ENCODE measurements around the gene KCNJ10. TPM values are rescaled to one million over a fixed set of nuclear protein-coding genes. Genes with fewer than 3 reads are reported as not detected.

KCNJ10 gene
- total and polyA plus RNA-seq, 2 donors from 2014 or later = 4.9 to 57.6 TPM

DNA sequence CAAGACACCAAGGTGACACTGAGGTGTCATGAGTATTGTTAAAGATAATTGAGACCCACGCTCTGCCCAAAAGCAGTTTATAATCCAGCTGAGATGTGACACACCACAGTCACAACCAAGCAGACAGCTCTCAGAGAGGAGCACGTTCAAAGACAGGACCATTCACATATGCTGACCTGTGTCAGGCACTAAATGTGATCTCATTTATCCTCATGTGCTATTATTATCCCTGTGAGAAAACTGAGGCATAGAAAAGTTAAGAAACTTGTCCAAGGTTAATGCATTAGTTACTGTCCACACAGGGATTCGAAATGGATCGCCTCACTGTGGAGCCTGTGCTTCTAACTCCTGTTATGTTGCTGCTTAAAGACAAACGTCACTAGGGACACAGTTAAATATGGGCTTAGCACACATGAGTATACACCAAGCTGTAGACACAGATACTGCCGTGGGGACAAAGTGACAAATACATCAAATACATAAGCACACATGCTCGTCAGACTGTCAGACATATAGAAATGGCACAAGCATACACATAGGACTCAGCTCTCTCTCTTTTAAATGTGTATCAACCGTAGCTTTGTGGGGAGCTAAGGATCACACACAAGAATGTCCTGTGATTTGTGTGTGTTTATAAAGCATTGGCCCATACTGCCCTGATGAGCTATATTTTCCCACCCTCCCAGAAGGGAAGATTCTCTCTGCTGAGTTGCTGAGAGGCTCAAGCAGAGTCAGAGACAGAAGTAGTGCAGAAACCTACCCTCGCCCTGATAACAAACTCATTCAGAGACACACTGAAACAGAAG lies 32.0 kb upstream of the KCNJ10 start:
- TF ChIP-seq, protein P1, sequence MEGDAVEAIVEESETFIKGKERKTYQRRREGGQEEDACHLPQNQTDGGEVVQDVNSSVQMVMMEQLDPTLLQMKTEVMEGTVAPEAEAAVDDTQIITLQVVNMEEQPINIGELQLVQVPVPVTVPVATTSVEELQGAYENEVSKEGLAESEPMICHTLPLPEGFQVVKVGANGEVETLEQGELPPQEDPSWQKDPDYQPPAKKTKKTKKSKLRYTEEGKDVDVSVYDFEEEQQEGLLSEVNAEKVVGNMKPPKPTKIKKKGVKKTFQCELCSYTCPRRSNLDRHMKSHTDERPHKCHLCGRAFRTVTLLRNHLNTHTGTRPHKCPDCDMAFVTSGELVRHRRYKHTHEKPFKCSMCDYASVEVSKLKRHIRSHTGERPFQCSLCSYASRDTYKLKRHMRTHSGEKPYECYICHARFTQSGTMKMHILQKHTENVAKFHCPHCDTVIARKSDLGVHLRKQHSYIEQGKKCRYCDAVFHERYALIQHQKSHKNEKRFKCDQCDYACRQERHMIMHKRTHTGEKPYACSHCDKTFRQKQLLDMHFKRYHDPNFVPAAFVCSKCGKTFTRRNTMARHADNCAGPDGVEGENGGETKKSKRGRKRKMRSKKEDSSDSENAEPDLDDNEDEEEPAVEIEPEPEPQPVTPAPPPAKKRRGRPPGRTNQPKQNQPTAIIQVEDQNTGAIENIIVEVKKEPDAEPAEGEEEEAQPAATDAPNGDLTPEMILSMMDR (IDR thresholded peaks at IDR 0.05; ENCODE audit: borderline replicate concordance, extremely low read depth, insufficient read depth) = no peak
- H3K27ac ChIP-seq (ENCODE audit: low read depth in 2 of 2, low read length in 2 of 2) = no peak overlapping the region
- no peaks in the 10 kb centered on the region for H3K9me3 ChIP-seq (ENCODE audit: control insufficient read depth in 2 of 3, insufficient read depth in 1 of 3, low read length in 3 of 3)
- no peaks in the 10 kb centered on the region for H3K36me3 ChIP-seq (ENCODE audit: control insufficient read depth in 2 of 3, insufficient read depth in 3 of 3, low read length in 3 of 3)
- intact Hi-C loops (cut with DNase I) = no loop called here
- H3K4me1 ChIP-seq (ENCODE audit: control insufficient read depth in 2 of 3, insufficient read depth in 2 of 3, low read depth in 1 of 3, low read length in 3 of 3) = peaks cover 0 to 16% (median 6%) of the 10 kb centered on the region in 3 donors
- FAIRE-seq = no peak
- peak overlapping the region in 1 of 3 donors; percentile 44 for H3K9ac ChIP-seq (ENCODE audit: low read length in 3 of 3)
- peak in 3 of 5 donors; percentile 35 to 64 (median 57) for DNase-seq
- H3K4me3 ChIP-seq (ENCODE audit: low read length in 3 of 3) = no peak overlapping the region
- H3K27me3 ChIP-seq (ENCODE audit: control insufficient read depth, insufficient read depth, low read length) = no peaks in the 10 kb centered on the region

DNA sequence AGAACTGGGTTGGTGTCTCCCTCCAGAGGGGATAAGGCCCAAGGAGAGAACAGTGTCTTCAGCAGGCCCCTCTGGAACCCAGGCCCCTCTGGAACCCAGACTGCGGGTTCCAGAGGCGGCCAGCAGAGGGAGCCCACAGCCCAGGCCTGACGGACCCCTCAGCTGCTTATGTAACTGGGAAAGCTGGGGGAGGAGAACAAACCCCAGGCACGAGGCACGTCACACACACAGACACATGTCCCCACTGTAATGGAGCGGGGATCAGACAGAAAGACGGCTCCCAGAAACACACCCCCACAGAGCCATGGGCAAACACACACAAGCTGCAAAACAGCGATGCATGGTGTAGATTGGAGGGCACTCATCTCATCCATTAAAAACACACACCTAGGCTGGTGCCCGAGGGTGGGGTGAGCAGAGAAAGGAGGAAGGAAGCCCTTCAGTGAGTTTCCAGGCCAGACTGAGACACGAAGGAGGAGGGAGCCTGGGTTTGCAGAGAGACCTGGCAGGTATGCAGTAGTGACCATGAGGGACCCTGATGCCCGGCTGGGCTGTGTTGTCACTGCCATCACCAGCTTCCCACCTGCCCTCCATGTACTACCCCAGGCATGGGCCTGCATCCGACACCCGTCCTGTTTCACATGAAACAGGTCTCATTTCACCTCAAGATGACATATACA lies 31.2 kb upstream of the KCNJ10 start:
- TF ChIP-seq, protein P1 (IDR thresholded peaks at IDR 0.05; ENCODE audit: borderline replicate concordance, extremely low read depth, insufficient read depth) = peak; percentile 88
- Histone ChIP-seq H3K4me1 (ENCODE audit: control insufficient read depth in 2 of 3, insufficient read depth in 2 of 3, low read depth in 1 of 3, low read length in 3 of 3) (peaks cover 0 to 22% (median 13%) of the 10 kb centered on the region in 3 donors), H3K9ac (ENCODE audit: low read length in 3 of 3) (peak overlapping the region in 1 of 3 donors; percentile 44), H3K9me3 (ENCODE audit: control insufficient read depth in 2 of 3, insufficient read depth in 1 of 3, low read length in 3 of 3) (no peaks in the 10 kb centered on the region), H3K36me3 (ENCODE audit: control insufficient read depth in 2 of 3, insufficient read depth in 3 of 3, low read length in 3 of 3) (no peaks in the 10 kb centered on the region), H3K4me3 (ENCODE audit: low read length in 3 of 3) (peak overlapping the region in 2 of 3 donors; percentile 28 to 35), H3K27ac (ENCODE audit: low read depth in 2 of 2, low read length in 2 of 2) (peak overlapping the region; percentile 11 to 26), H3K27me3 (ENCODE audit: control insufficient read depth, insufficient read depth, low read length) (no peaks in the 10 kb centered on the region)
- intact Hi-C loops (cut with DNase I) = no loop called here
- FAIRE-seq (no peak), DNase-seq (peak; percentile 85 to 93 (median 88))

DNA sequence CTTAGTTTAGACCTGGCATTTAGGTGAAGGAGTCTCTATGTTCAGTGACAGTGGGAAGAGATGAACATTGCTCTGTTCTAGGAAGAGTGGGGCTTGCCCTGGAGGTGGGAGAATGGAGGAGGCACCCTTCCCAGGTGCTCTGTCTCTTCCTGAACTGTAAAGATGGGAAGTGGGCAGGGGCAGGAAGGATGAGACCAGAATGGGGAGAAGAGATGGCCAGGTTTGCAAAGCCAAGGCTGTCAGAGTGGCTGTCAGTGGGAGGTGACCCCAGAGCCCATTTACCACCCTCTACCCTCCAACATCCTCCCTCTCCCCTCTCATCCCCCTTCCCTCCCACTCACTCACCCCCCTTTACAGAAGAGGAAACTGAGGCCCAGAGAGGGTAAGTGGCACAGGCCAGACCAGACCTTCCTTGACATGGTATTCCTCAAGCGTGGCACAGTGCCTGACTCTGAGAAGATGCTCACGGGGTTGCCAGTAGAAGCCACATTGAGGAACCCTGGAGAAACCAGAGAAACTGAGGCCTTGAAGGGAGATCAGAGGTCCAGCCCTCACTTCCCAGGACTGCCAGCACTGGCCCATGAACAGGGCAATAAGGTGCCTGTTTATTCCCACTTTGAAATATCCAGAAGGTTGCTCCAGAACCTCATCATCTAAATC lies 29.9 kb upstream of the KCNJ10 start:
- DNase-seq = peak in 1 of 5 donors; percentile 61
- Histone ChIP-seq H3K4me1 (ENCODE audit: control insufficient read depth in 2 of 3, insufficient read depth in 2 of 3, low read depth in 1 of 3, low read length in 3 of 3) (peaks cover 0 to 31% (median 20%) of the 10 kb centered on the region in 3 donors), H3K9me3 (ENCODE audit: control insufficient read depth in 2 of 3, insufficient read depth in 1 of 3, low read length in 3 of 3) (no peaks in the 10 kb centered on the region), H3K27ac (ENCODE audit: low read depth in 2 of 2, low read length in 2 of 2) (peak overlapping the region; percentile 95 to 98), H3K36me3 (ENCODE audit: control insufficient read depth in 2 of 3, insufficient read depth in 3 of 3, low read length in 3 of 3) (no peaks in the 10 kb centered on the region), H3K9ac (ENCODE audit: low read length in 3 of 3) (peak overlapping the region in 1 of 3 donors; percentile 93), H3K27me3 (ENCODE audit: control insufficient read depth, insufficient read depth, low read length) (no peaks in the 10 kb centered on the region), H3K4me3 (ENCODE audit: low read length in 3 of 3) (no peak overlapping the region)
- FAIRE-seq = no peak
- TF ChIP-seq, protein P1 (IDR thresholded peaks at IDR 0.05; ENCODE audit: borderline replicate concordance, extremely low read depth, insufficient read depth) = no peak
- intact Hi-C loops (cut with DNase I) = no loop called here

Data from kidney (tissue), 14 donors.